CD14-positive monocyte (primary cell): ENCODE measurements around the gene SLC24A5. TPM values are rescaled to one million over a fixed set of nuclear protein-coding genes. Genes with fewer than 3 reads are reported as not detected.

ENCODE experiments used
- DNase-seq, 3 donors: peaks; one replicate each; pipeline ENCODE4 v3.0.0-alpha.2; 2011 to 2022
- H2AFZ ChIP-seq: 2 replicates; pipeline ENCODE4 v1.6.0; 2012; ENCODE audit warnings: mild to moderate bottlenecking, low read depth, low read length, inconsistent platforms; ENCODE audit not compliant: insufficient read depth, poor library complexity, severe bottlenecking
- H3K27ac ChIP-seq, 2 donors: 1 replicate in 1 of 2; 2 replicates in 1 of 2; pipeline ENCODE4 v1.5.1; 2012 to 2013; ENCODE audit warnings: low read length in 2 of 2, control low read depth in 1 of 2, inconsistent platforms in 1 of 2, low read depth in 1 of 2, mild to moderate bottlenecking in 1 of 2
- H3K27me3 ChIP-seq, 2 donors: one replicate each; pipeline versions ENCODE4 v1.6.0 to v1.6.1; 2011 to 2013; ENCODE audit warnings: low read length in 2 of 2; ENCODE audit not compliant: control insufficient read depth in 2 of 2, insufficient read depth in 2 of 2
- H3K36me3 ChIP-seq, 2 donors: replicated peaks in 1 of 2; 1 replicate in 1 of 2; 2 replicates in 1 of 2; pipeline versions ENCODE4 v1.5.1 to v1.6.1; 2012 to 2013; ENCODE audit warnings: low read length in 2 of 2, control low read depth in 1 of 2, inconsistent platforms in 1 of 2, mild to moderate bottlenecking in 1 of 2; ENCODE audit not compliant: insufficient read depth in 2 of 2, control insufficient read depth in 1 of 2
- H3K4me1 ChIP-seq, 2 donors: 1 replicate in 1 of 2; 2 replicates in 1 of 2; pipeline versions ENCODE4 v1.5.1 to v1.6.1; 2012 to 2013; ENCODE audit warnings: low read length in 2 of 2, control low read depth in 1 of 2, inconsistent platforms in 1 of 2, mild to moderate bottlenecking in 1 of 2, moderate library complexity in 1 of 2; ENCODE audit not compliant: insufficient read depth in 2 of 2, control insufficient read depth in 1 of 2
- H3K4me2 ChIP-seq: replicated peaks from 2 replicates; pipeline ENCODE3; 2012; ENCODE audit warnings: low read length, moderate library complexity, mild to moderate bottlenecking; ENCODE audit not compliant: poor library complexity, severe bottlenecking; ENCODE audit errors: extremely low read depth
- H3K4me3 ChIP-seq, 3 experiments: fragments of 200-600 bp in 1 of 3; sonication (generic) in 1 of 3; replicated peaks in 1 of 3; 1 replicate in 2 of 3; 2 replicates in 1 of 3; pipeline ENCODE4 v1.5.1; 2011 to 2013; ENCODE audit warnings: low read length in 3 of 3, mild to moderate bottlenecking in 3 of 3, control low read depth in 2 of 3, low read depth in 2 of 3, inconsistent platforms in 1 of 3, moderate library complexity in 1 of 3
- H3K79me2 ChIP-seq: 2 replicates; pipeline ENCODE4 v1.6.0; 2012; ENCODE audit warnings: mild to moderate bottlenecking, control low read depth, inconsistent platforms, low read length, moderate library complexity; ENCODE audit not compliant: insufficient read depth
- H3K9ac ChIP-seq: 2 replicates; pipeline ENCODE4 v1.6.0; 2017; ENCODE audit warnings: low read length, mild to moderate bottlenecking; ENCODE audit not compliant: insufficient read depth, poor library complexity, severe bottlenecking
- H3K9me3 ChIP-seq, 2 donors: replicated peaks in 1 of 2; 1 replicate in 1 of 2; 2 replicates in 1 of 2; pipeline versions ENCODE4 v1.5.1 to v1.6.1; 2012 to 2013; ENCODE audit warnings: low read length in 2 of 2, control low read depth in 1 of 2; ENCODE audit not compliant: control insufficient read depth in 1 of 2, insufficient read depth in 1 of 2
- H4K20me1 ChIP-seq: 2 replicates; pipeline ENCODE4 v1.6.0; 2012; ENCODE audit warnings: mild to moderate bottlenecking, low read length, control low read depth, moderate library complexity; ENCODE audit not compliant: insufficient read depth
- H3K27ac Mint-ChIP-seq, 7 donors: one replicate each; pipeline ENCODE4 v1.8.0; 2020; ENCODE audit warnings: mild to moderate bottlenecking in 7 of 7, mixed read lengths in 7 of 7, moderate library complexity in 6 of 7, inconsistent platforms in 2 of 7
- H3K27me3 Mint-ChIP-seq, 3 donors: one replicate each; pipeline ENCODE4 v1.8.0; 2021 to 2022; ENCODE audit warnings: low read depth in 3 of 3, mild to moderate bottlenecking in 3 of 3, mixed read lengths in 3 of 3, moderate library complexity in 3 of 3, inconsistent platforms in 1 of 3
- H3K36me3 Mint-ChIP-seq, 2 donors: one replicate each; pipeline ENCODE4 v1.8.0; 2020; ENCODE audit warnings: mixed read lengths in 2 of 2, inconsistent platforms in 1 of 2, mild to moderate bottlenecking in 1 of 2
- H3K4me1 Mint-ChIP-seq: one replicate; pipeline ENCODE4 v1.8.0; 2020; ENCODE audit warnings: mild to moderate bottlenecking, mixed read lengths
- H3K4me3 Mint-ChIP-seq, 2 donors: one replicate each; pipeline ENCODE4 v1.8.0; 2020; ENCODE audit warnings: mild to moderate bottlenecking in 2 of 2, mixed read lengths in 2 of 2, moderate library complexity in 1 of 2
- H3K9me3 Mint-ChIP-seq, 7 donors: one replicate each; pipeline ENCODE4 v1.8.0; 2020 to 2022; ENCODE audit warnings: mixed read lengths in 7 of 7, mild to moderate bottlenecking in 6 of 7, moderate library complexity in 6 of 7, inconsistent platforms in 2 of 7
- CTCF ChIP-seq: fragments of 200-600 bp; IDR thresholded peaks from one replicate; pipeline ENCODE4 v1.8.0; 2022; ENCODE audit warnings: antibody characterized with exemption, mild to moderate bottlenecking
- WGBS: methylation state at CpG from one replicate; pipeline ENCODE4 v1.1.5; 2013; ENCODE audit warnings: missing lambda C conversion rate; ENCODE audit not compliant: insufficient coverage; 5-methylcytosine and 5-hydroxymethylcytosine counted together
- intact Hi-C, 2 donors: fragments of 100-400 bp; cut with micrococcal nuclease; formaldehyde crosslinking; loops; one replicate each; pipeline versions ENCODE4 v1.15.0 to v1.15.1; 2023
- polyA plus RNA-seq, 3 donors: library from polyadenylated mRNA; depleted of rRNA in 1 of 3; unstranded in 2 of 3; stranded (reverse) in 1 of 3; fragments of 300-500 nt in 2 of 3; fragments of >200 nt in 1 of 3; fragmentation: Illumina TruSeq in 2 of 3; gene quantifications; 1 replicate in 2 of 3; 2 replicates in 1 of 3; pipeline ENCODE4 v1.2.3, GENCODE V29; 2012 to 2021

SLC24A5 gene
- polyA plus RNA-seq, 3 donors, result not detected

- Mint-ChIP-seq H3K36me3 (no peaks in the 10 kb centered on the region), H3K27me3 (peaks cover 0 to 5% (median 3%) of the 10 kb centered on the region in 3 donors), H3K9me3 (peaks cover 0 to 2% (median 0%) of the 10 kb centered on the region in 7 donors), H3K4me3 (no peak overlapping the region), H3K4me1 (no peaks in the 10 kb centered on the region), H3K27ac (no peak overlapping the region)
- no peak overlapping the region for H3K4me2 ChIP-seq
- H3K4me1 ChIP-seq, result no peaks in the 10 kb centered on the region
- intact Hi-C loops, result no loop called here
- no peak overlapping the region for H2AFZ ChIP-seq
- DNase-seq, result no peak
- H3K27ac ChIP-seq, result no peak overlapping the region
- H3K9me3 ChIP-seq, result no peaks in the 10 kb centered on the region
- WGBS, result no CpG with 5 or more reads among the region's 3 CpGs
- no peaks in the 10 kb centered on the region for H3K79me2 ChIP-seq
- peaks cover 0 to 3% of the 10 kb centered on the region in 2 donors for H3K27me3 ChIP-seq
- H3K9ac ChIP-seq, result no peak overlapping the region
- TF ChIP-seq CTCF, result no peak
- no peaks in the 10 kb centered on the region for H4K20me1 ChIP-seq
- no peak overlapping the region for H3K4me3 ChIP-seq
- H3K36me3 ChIP-seq, result no peaks in the 10 kb centered on the region
These were observed 30.1 kb upstream of the SLC24A5 start for GRCh38 chr15:48090666-48091065.

GRCh38 chr15:48091522-48091921 is 29.3 kb upstream of the SLC24A5 start:
- H3K4me1 Mint-ChIP-seq, result no peaks in the 10 kb centered on the region
- no peak overlapping the region for H3K4me3 Mint-ChIP-seq
- H3K4me2 ChIP-seq, result no peak overlapping the region
- WGBS, result 76% methylated on average over 3 of the region's 4 CpGs
- no peak overlapping the region for H3K27ac ChIP-seq
- no peaks in the 10 kb centered on the region for H3K36me3 ChIP-seq
- no peak overlapping the region for H2AFZ ChIP-seq
- H3K27me3 Mint-ChIP-seq, result peaks cover 0 to 5% (median 5%) of the 10 kb centered on the region in 3 donors
- no peak for DNase-seq
- H3K4me3 ChIP-seq, result no peak overlapping the region
- no peak overlapping the region for H3K9ac ChIP-seq
- H3K9me3 ChIP-seq, result no peaks in the 10 kb centered on the region
- peaks cover 0 to 3% of the 10 kb centered on the region in 2 donors for H3K27me3 ChIP-seq
- H3K79me2 ChIP-seq, result no peaks in the 10 kb centered on the region
- H3K36me3 Mint-ChIP-seq, result no peaks in the 10 kb centered on the region
- H3K27ac Mint-ChIP-seq, result no peak overlapping the region
- peaks cover 0 to 4% (median 0%) of the 10 kb centered on the region in 7 donors for H3K9me3 Mint-ChIP-seq
- intact Hi-C loops, result no loop called here
- TF ChIP-seq CTCF, result no peak
- H4K20me1 ChIP-seq, result no peaks in the 10 kb centered on the region
- no peaks in the 10 kb centered on the region for H3K4me1 ChIP-seq
